Esophagus squamous epithelium (tissue), 5 donors: Measurements from ENCODE around the gene ATG10. TPM values are rescaled to one million over a fixed set of nuclear protein-coding genes. Genes with fewer than 3 reads are reported as not detected.

Experiments
- DNase-seq: peaks from one replicate; lab custom pipeline; 2025; lab: John Stamatoyannopoulos, UW
- H3K27ac ChIP-seq, 4 donors: fragments of 200-600 bp; sonication (generic); one replicate each; pipeline ENCODE4 v1.5.1; 2016 to 2019; ENCODE audit warnings: mild to moderate bottlenecking in 1 of 4
- H3K27me3 ChIP-seq, 4 donors: fragments of 200-600 bp; sonication (generic); 1 replicate in 3 of 4; 2 replicates in 1 of 4; pipeline versions ENCODE4 v1.5.1 to v1.6.0; 2017 to 2021; ENCODE audit warnings: antibody characterized with exemption in 1 of 4
- H3K36me3 ChIP-seq, 3 donors: fragments of 200-600 bp; sonication (generic); one replicate each; pipeline ENCODE4 v1.5.1; 2016 to 2019
- H3K4me1 ChIP-seq, 3 donors: fragments of 200-600 bp; sonication (generic); one replicate each; pipeline ENCODE4 v1.5.1; 2017 to 2019
- H3K4me3 ChIP-seq, 4 donors: fragments of 200-600 bp; sonication (generic); 1 replicate in 3 of 4; 2 replicates in 1 of 4; pipeline ENCODE4 v1.5.1; 2016 to 2019; ENCODE audit warnings: mild to moderate bottlenecking in 2 of 4, moderate library complexity in 1 of 4
- H3K9me3 ChIP-seq, 3 donors: fragments of 200-600 bp; sonication (generic); one replicate each; pipeline ENCODE4 v1.5.1; 2016 to 2019
- POLR2A ChIP-seq, 4 donors: fragments of 450-650 bp; IDR thresholded peaks; one replicate each; pipeline ENCODE4 v1.6.1; 2017; ENCODE audit warnings: antibody characterized with exemption in 4 of 4, mild to moderate bottlenecking in 4 of 4, moderate library complexity in 3 of 4
- WGBS, 2 donors: methylation state at CpG; one replicate each; pipeline ENCODE4 v1.1.5; 2018; 5-methylcytosine and 5-hydroxymethylcytosine counted together
- intact Hi-C: fragments of 100-400 bp; cut with DNase I; formaldehyde crosslinking; loops from one replicate; pipeline ENCODE4 v1.15.0; 2022
- total RNA-seq, 4 donors: library from RNA; depleted of rRNA; stranded (reverse); fragments of >200 nt; gene quantifications; one replicate each; pipeline ENCODE4 v1.1.0, GENCODE V29; 2016
- TF ChIP-seq, protein P1 (sequence below), 6 experiments: fragments of 450-650 bp in 4 of 6; fragments of 200-600 bp in 2 of 6; sonication (generic) in 2 of 6; IDR thresholded peaks; one replicate each; pipeline ENCODE4 v1.5.1; 2016 to 2019; ENCODE audit warnings: antibody characterized with exemption in 6 of 6, mild to moderate bottlenecking in 4 of 6, moderate library complexity in 4 of 6
- donor health status: DM: yes; HTN: yes; CAD: no.

Gene ATG10
- total RNA-seq, 4 donors from 2014 or later: 3.1 to 7.8 (median 6.1) TPM

DNA sequence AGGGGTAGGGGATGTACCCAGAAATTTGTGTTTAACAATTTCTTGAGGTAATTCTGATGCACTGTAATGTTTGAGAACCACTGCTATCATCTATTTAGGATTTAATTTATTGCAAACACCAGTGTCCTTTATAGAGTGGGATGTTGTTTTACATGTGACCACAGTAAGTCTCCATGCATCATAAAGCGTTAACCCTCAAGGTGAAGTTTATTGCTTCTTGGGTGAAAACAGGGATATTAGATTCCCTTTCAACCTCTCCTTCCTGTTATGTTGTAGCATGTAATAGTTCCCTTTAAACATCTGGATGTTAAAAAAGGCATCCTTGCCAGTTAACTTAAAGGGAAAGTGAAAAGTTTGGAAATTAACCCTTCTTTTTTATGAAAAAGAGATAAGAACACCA, 35.8 kb upstream of the ATG10 start:
- WGBS, 2 donors: 44 to 82% methylated on average over 1 of the region's 1 CpG
- no peaks in the 10 kb centered on the region for H3K4me1 ChIP-seq
- DNase-seq: no peak
- TF ChIP-seq POLR2A (IDR thresholded peaks at IDR 0.05): no peak
- TF ChIP-seq, protein P1, sequence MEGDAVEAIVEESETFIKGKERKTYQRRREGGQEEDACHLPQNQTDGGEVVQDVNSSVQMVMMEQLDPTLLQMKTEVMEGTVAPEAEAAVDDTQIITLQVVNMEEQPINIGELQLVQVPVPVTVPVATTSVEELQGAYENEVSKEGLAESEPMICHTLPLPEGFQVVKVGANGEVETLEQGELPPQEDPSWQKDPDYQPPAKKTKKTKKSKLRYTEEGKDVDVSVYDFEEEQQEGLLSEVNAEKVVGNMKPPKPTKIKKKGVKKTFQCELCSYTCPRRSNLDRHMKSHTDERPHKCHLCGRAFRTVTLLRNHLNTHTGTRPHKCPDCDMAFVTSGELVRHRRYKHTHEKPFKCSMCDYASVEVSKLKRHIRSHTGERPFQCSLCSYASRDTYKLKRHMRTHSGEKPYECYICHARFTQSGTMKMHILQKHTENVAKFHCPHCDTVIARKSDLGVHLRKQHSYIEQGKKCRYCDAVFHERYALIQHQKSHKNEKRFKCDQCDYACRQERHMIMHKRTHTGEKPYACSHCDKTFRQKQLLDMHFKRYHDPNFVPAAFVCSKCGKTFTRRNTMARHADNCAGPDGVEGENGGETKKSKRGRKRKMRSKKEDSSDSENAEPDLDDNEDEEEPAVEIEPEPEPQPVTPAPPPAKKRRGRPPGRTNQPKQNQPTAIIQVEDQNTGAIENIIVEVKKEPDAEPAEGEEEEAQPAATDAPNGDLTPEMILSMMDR (IDR thresholded peaks at IDR 0.05): no peak
- H3K4me3 ChIP-seq: no peak overlapping the region
- no peaks in the 10 kb centered on the region for H3K36me3 ChIP-seq
- peaks cover 0 to 4% (median 0%) of the 10 kb centered on the region in 3 donors for H3K9me3 ChIP-seq
- intact Hi-C loops: no loop called here
- no peak overlapping the region for H3K27ac ChIP-seq
- H3K27me3 ChIP-seq: no peaks in the 10 kb centered on the region

DNA sequence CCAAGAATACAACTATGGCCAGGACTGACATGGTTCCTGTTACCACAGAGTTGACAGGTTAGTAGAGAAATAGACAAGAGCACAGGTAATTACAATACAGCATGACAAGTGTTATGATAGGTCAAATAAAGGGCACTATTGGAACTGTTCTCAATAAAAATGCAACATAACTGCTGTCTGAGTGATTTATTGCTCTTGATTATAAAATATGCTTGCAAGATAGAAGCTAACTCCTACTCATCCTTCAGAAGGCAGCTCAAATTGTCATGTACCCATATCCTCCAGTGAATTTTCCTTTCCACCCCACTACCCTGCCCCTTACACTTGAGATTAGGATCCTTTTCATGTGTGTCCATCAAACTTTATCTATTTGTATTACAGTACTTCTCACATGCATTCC, 35.1 kb upstream of the ATG10 start:
- Histone ChIP-seq H3K9me3 (peaks cover 0 to 11% (median 0%) of the 10 kb centered on the region in 3 donors), H3K27ac (no peak overlapping the region), H3K4me1 (no peaks in the 10 kb centered on the region), H3K27me3 (no peaks in the 10 kb centered on the region), H3K36me3 (no peaks in the 10 kb centered on the region), H3K4me3 (no peak overlapping the region)
- intact Hi-C loops: no loop called here
- no peak for DNase-seq
- TF ChIP-seq, protein P1 (IDR thresholded peaks at IDR 0.05): no peak
- no peak for TF ChIP-seq POLR2A (IDR thresholded peaks at IDR 0.05)

DNA sequence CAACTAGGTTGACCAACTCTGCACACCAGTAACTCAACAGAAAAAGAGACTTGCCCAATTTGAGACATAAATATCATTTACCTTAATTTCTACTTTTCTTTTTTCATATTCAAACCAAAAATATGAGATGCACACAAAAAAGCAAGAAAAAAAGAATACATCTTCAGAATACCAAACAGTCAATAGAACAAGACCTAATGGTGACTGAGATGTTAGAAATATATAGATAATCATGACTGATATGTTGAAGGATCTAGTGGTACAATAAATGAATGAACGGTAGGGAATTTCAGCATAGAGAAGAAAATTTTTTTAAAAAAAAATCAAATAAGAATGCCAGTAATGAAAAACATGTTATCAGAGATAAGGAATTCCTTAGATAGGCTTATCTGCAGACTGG, 29.1 kb upstream of the ATG10 start:
- intact Hi-C loops: no loop called here
- 95 to 100% methylated on average over 1 of the region's 1 CpG for WGBS, 2 donors
- no peak for TF ChIP-seq POLR2A (IDR thresholded peaks at IDR 0.05)
- TF ChIP-seq, protein P1 (IDR thresholded peaks at IDR 0.05): no peak
- no peaks in the 10 kb centered on the region for H3K27me3 ChIP-seq
- H3K27ac ChIP-seq: no peak overlapping the region
- no peak for DNase-seq
- no peak overlapping the region for H3K4me3 ChIP-seq
- no peaks in the 10 kb centered on the region for H3K36me3 ChIP-seq
- peaks cover 0 to 29% (median 4%) of the 10 kb centered on the region in 3 donors for H3K9me3 ChIP-seq
- H3K4me1 ChIP-seq: no peaks in the 10 kb centered on the region

DNA sequence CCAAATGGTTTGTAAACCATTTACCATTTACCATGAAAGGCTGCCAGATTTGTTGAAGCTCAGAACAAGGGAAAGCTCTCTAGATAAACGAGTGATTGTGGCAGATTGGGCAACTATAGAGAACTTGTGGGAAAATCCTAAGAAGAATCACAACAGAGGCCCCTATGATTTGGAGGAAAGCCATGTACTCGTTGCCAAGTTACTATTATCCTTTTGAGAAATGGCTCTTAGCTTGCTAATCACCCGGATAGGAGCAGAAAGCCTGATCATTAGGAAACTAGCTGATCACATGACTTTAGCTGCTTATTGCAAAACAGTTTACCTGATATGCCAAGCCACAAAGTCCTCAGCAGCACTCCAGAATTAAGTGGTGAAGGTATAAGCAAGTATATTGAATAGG, 23.5 kb upstream of the ATG10 start:
- 19 to 42% methylated on average over 2 to 3 of the region's 3 CpGs for WGBS, 2 donors
- no peak for TF ChIP-seq POLR2A (IDR thresholded peaks at IDR 0.05)
- TF ChIP-seq, protein P1 (IDR thresholded peaks at IDR 0.05): no peak
- no peak overlapping the region for H3K4me3 ChIP-seq
- intact Hi-C loops: no loop called here
- peaks cover 0 to 3% (median 1%) of the 10 kb centered on the region in 3 donors for H3K9me3 ChIP-seq
- H3K36me3 ChIP-seq: no peaks in the 10 kb centered on the region
- H3K4me1 ChIP-seq: peaks cover 0 to 16% (median 0%) of the 10 kb centered on the region in 3 donors
- no peak for DNase-seq
- peaks cover 0 to 5% (median 0%) of the 10 kb centered on the region in 4 donors for H3K27me3 ChIP-seq
- no peak overlapping the region for H3K27ac ChIP-seq

DNA sequence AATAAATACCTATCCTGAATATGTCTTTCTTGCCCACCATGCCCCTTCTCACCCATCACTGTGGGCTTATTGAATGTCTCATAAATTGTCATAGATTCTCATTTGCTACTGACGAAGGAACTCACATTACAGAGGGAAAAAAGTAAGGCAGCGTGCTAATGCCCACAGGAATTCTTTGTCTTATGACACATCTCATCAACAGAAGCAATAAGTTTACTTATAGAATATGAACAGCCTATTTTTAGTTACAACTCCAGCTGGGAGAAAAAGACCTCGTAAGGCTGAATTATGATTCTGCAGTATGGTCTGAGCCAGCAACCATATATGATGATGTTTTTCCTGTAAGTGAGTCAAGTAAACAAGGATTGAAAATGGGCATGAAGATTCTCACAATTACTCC, 22.4 kb upstream of the ATG10 start:
- H3K4me1 ChIP-seq: peaks cover 0 to 16% (median 0%) of the 10 kb centered on the region in 3 donors
- H3K9me3 ChIP-seq: no peaks in the 10 kb centered on the region
- 83 to 88% methylated on average over 3 of the region's 3 CpGs for WGBS, 2 donors
- H3K4me3 ChIP-seq: no peak overlapping the region
- H3K36me3 ChIP-seq: no peaks in the 10 kb centered on the region
- no peak for TF ChIP-seq POLR2A (IDR thresholded peaks at IDR 0.05)
- TF ChIP-seq, protein P1 (IDR thresholded peaks at IDR 0.05): no peak
- DNase-seq: no peak
- H3K27ac ChIP-seq: no peak overlapping the region
- peaks cover 0 to 5% (median 0%) of the 10 kb centered on the region in 4 donors for H3K27me3 ChIP-seq
- intact Hi-C loops: no loop called here
